HL-60 (cell line): Measurements from ENCODE around the gene EEF2K.

Source experiments
- GABPA ChIP-seq: IDR thresholded peaks from 2 replicates; pipeline ENCODE4 v1.6.1; 2012; ENCODE audit warnings: low read depth
- POLR2AphosphoS5 ChIP-seq: IDR thresholded peaks from 2 replicates; pipeline ENCODE4 v1.6.1; 2012; ENCODE audit warnings: low read depth
- TF ChIP-seq, protein P1 (sequence below): IDR thresholded peaks from one replicate; pipeline ENCODE4 v1.5.1; 2011; ENCODE audit warnings: low read length, control low read depth, inconsistent platforms; ENCODE audit not compliant: insufficient read depth

- TF ChIP-seq, protein P1, sequence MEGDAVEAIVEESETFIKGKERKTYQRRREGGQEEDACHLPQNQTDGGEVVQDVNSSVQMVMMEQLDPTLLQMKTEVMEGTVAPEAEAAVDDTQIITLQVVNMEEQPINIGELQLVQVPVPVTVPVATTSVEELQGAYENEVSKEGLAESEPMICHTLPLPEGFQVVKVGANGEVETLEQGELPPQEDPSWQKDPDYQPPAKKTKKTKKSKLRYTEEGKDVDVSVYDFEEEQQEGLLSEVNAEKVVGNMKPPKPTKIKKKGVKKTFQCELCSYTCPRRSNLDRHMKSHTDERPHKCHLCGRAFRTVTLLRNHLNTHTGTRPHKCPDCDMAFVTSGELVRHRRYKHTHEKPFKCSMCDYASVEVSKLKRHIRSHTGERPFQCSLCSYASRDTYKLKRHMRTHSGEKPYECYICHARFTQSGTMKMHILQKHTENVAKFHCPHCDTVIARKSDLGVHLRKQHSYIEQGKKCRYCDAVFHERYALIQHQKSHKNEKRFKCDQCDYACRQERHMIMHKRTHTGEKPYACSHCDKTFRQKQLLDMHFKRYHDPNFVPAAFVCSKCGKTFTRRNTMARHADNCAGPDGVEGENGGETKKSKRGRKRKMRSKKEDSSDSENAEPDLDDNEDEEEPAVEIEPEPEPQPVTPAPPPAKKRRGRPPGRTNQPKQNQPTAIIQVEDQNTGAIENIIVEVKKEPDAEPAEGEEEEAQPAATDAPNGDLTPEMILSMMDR: no peak
- TF ChIP-seq GABPA: no peak
- no peak for TF ChIP-seq POLR2AphosphoS5
Observed at GRCh38 chr16:22207715-22208360, 1.8 kb downstream of the EEF2K start.
